ENCODE data around the gene GAD2.

DNA sequence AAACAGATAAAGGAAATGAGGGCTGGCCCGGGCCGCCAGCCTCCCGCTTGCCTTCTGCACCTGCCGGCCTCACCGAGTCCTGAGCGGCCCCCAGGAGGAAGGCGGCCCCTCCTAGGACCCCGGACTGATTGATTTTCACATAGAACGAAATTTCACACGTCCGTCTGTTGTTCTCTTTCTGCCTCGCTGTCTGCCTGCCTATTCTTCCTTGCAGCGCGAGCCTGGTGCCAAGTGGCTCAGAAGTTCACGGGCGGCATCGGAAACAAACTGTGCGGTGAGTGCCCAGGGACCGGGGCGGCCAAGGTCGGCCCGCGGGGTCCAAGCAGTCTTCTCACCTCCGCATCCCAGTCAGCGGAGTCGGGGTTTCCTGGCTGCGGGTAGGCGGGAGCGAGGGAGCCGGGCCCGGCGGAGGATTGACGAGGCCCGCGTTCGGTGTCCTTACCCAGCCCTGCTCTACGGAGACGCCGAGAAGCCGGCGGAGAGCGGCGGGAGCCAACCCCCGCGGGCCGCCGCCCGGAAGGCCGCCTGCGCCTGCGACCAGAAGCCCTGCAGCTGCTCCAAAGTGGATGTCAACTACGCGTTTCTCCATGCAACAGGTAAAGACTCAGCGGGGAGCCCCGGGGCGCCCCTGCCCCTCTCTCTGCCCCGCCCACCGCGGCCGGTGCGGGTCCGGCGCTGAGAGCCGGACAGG, 967 bp downstream of the GAD2 start:
- no peak for TF ChIP-seq POLR2A (IDR thresholded peaks at IDR 0.05)
- TF ChIP-seq, protein P1, sequence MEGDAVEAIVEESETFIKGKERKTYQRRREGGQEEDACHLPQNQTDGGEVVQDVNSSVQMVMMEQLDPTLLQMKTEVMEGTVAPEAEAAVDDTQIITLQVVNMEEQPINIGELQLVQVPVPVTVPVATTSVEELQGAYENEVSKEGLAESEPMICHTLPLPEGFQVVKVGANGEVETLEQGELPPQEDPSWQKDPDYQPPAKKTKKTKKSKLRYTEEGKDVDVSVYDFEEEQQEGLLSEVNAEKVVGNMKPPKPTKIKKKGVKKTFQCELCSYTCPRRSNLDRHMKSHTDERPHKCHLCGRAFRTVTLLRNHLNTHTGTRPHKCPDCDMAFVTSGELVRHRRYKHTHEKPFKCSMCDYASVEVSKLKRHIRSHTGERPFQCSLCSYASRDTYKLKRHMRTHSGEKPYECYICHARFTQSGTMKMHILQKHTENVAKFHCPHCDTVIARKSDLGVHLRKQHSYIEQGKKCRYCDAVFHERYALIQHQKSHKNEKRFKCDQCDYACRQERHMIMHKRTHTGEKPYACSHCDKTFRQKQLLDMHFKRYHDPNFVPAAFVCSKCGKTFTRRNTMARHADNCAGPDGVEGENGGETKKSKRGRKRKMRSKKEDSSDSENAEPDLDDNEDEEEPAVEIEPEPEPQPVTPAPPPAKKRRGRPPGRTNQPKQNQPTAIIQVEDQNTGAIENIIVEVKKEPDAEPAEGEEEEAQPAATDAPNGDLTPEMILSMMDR (IDR thresholded peaks at IDR 0.05), result no peak
